ENCODE results near the gene LRRC38.

DNA sequence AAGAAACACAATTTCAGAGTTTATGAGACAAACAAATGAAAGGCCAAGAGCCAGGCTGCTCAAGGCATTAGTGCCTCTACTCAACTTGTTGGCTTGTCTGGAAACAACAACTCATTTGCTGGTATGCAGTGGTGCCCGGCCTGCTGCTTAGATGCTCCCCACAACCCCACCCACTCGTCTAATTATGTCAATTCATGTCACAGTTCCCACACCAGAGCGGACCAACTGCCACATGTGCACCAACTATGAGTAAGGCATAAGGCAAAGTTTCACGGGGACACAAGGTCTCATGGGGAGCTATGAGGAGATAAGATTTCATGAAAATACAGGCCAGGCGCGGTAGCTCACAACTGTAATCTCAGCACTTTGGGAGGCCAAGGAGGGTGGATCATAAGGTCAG lies 34.5 kb upstream of the LRRC38 start:
- TF ChIP-seq POLR2AphosphoS5 (IDR thresholded peaks at IDR 0.05; ENCODE audit: low read depth, low read length) (no peak), TAF1 (IDR thresholded peaks at IDR 0.05; ENCODE audit: borderline replicate concordance, insufficient read depth, low read length) (no peak), SIN3A (IDR thresholded peaks at IDR 0.05; ENCODE audit: borderline replicate concordance, insufficient read depth, low read length) (no peak), FOXP2 (optimal IDR thresholded peaks at IDR 0.05; ENCODE audit: borderline replicate concordance, extremely low read depth, extremely low read length, insufficient read depth) (no peak)
- TF ChIP-seq, protein P1, sequence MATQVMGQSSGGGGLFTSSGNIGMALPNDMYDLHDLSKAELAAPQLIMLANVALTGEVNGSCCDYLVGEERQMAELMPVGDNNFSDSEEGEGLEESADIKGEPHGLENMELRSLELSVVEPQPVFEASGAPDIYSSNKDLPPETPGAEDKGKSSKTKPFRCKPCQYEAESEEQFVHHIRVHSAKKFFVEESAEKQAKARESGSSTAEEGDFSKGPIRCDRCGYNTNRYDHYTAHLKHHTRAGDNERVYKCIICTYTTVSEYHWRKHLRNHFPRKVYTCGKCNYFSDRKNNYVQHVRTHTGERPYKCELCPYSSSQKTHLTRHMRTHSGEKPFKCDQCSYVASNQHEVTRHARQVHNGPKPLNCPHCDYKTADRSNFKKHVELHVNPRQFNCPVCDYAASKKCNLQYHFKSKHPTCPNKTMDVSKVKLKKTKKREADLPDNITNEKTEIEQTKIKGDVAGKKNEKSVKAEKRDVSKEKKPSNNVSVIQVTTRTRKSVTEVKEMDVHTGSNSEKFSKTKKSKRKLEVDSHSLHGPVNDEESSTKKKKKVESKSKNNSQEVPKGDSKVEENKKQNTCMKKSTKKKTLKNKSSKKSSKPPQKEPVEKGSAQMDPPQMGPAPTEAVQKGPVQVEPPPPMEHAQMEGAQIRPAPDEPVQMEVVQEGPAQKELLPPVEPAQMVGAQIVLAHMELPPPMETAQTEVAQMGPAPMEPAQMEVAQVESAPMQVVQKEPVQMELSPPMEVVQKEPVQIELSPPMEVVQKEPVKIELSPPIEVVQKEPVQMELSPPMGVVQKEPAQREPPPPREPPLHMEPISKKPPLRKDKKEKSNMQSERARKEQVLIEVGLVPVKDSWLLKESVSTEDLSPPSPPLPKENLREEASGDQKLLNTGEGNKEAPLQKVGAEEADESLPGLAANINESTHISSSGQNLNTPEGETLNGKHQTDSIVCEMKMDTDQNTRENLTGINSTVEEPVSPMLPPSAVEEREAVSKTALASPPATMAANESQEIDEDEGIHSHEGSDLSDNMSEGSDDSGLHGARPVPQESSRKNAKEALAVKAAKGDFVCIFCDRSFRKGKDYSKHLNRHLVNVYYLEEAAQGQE (IDR thresholded peaks at IDR 0.05; ENCODE audit: insufficient read depth in 1 of 2, low read depth in 2 of 2, low read length in 2 of 2), result no peak
